Urinary bladder (tissue), 4 donors: ENCODE measurements around the gene CORO1C. TPM values are rescaled to one million over a fixed set of nuclear protein-coding genes. Genes with fewer than 3 reads are reported as not detected.
"Not testable (repeated sequence)": the region's sequence is repeated elsewhere in the genome, so short reads cannot be mapped to it uniquely, and the experiment has no call there.

Experiments used
- DNase-seq: peaks from one replicate; pipeline ENCODE4 v3.0.0-alpha.2; 2015; ENCODE audit errors: extremely low spot score
- H3K27ac ChIP-seq: one replicate; pipeline ENCODE4 v1.5.1; 2013; ENCODE audit warnings: low read depth, mild to moderate bottlenecking, moderate library complexity
- H3K36me3 ChIP-seq: one replicate; pipeline ENCODE4 v1.6.1; 2013; ENCODE audit warnings: mild to moderate bottlenecking, moderate library complexity; ENCODE audit not compliant: insufficient read depth
- H3K4me1 ChIP-seq: one replicate; pipeline ENCODE4 v1.6.1; 2013; ENCODE audit warnings: mild to moderate bottlenecking, moderate library complexity; ENCODE audit not compliant: insufficient read depth
- H3K4me3 ChIP-seq: one replicate; pipeline ENCODE4 v1.5.1; 2013; ENCODE audit warnings: low read depth, low read length
- WGBS: extraction: QIAGEN DNeasy Blood & Tissue Kit; methylation state at CpG from one replicate; pipeline ENCODE4 v1.1.7; 2013; 5-methylcytosine and 5-hydroxymethylcytosine counted together
- polyA plus RNA-seq: library from polyadenylated mRNA; stranded (reverse); fragments of 200-250 nt; gene quantifications from one replicate; pipeline ENCODE4 v1.2.3, GENCODE V29; 2013
- total RNA-seq: library from RNA; depleted of rRNA; stranded (reverse); fragments of >200 nt; gene quantifications from one replicate; pipeline ENCODE4 v1.2.3, GENCODE V29; 2014
- donor health status: healthy with polysubstance abuse.
- donor health status: healthy.

The CORO1C gene
- total and polyA plus RNA-seq, 2 donors = 149 to 213 TPM

- not testable (repeated sequence) for DNase-seq, H3K36me3 ChIP-seq, H3K4me1 ChIP-seq, H3K27ac ChIP-seq, H3K4me3 ChIP-seq
- WGBS = 91% methylated on average over 4 of the region's 4 CpGs
These were observed 73.2 kb downstream of the CORO1C start for GRCh38 chr12:108658115-108658514.

GRCh38 chr12:108657130-108657745 lies 74.1 kb downstream of the CORO1C start:
- DNase-seq = no peak
- H3K4me1 ChIP-seq = no peaks in the 10 kb centered on the region
- 95% methylated on average over 10 of the region's 10 CpGs for WGBS
- H3K4me3 ChIP-seq = no peak overlapping the region
- no peak overlapping the region for H3K27ac ChIP-seq
- peaks cover 1% of the 10 kb centered on the region for H3K36me3 ChIP-seq

GRCh38 chr12:108656247-108656646 lies 75.1 kb downstream of the CORO1C start:
- H3K36me3 ChIP-seq, H3K4me3 ChIP-seq, H3K4me1 ChIP-seq, H3K27ac ChIP-seq, DNase-seq: not testable (repeated sequence)
- 84% methylated on average over 24 of the region's 24 CpGs for WGBS

- H3K4me3 ChIP-seq, H3K4me1 ChIP-seq, H3K36me3 ChIP-seq, H3K27ac ChIP-seq, DNase-seq: not testable (repeated sequence)
- WGBS = 95% methylated on average over 19 of the region's 28 CpGs
These were observed 75.5 kb downstream of the CORO1C start for GRCh38 chr12:108655812-108656175.

- not testable (repeated sequence) for H3K4me3 ChIP-seq, H3K36me3 ChIP-seq, H3K4me1 ChIP-seq, DNase-seq, H3K27ac ChIP-seq
- 80% methylated on average over 9 of the region's 9 CpGs for WGBS
These were observed 76.7 kb downstream of the CORO1C start for GRCh38 chr12:108654622-108655021.

- H3K27ac ChIP-seq = no peak overlapping the region
- H3K36me3 ChIP-seq = peaks cover 1% of the 10 kb centered on the region
These were observed 77.4 kb downstream of the CORO1C start for GRCh38 chr12:108653922-108654321.

GRCh38 chr12:108653082-108653516 lies 78.2 kb downstream of the CORO1C start:
- Histone ChIP-seq H3K4me3 (no peak overlapping the region), H3K4me1 (no peaks in the 10 kb centered on the region), H3K36me3 (peaks cover 1% of the 10 kb centered on the region), H3K27ac (no peak overlapping the region)
- DNase-seq = no peak

More at GRCh38 chr12:108653922-108654321, 77.4 kb downstream of the CORO1C start:
- WGBS = 72% methylated on average over 3 of the region's 3 CpGs
- Histone ChIP-seq H3K4me3 (no peak overlapping the region), H3K4me1 (no peaks in the 10 kb centered on the region)
- DNase-seq = no peak

- peaks cover 1% of the 10 kb centered on the region for H3K36me3 ChIP-seq
These were observed 81.2 kb downstream of the CORO1C start for GRCh38 chr12:108650083-108650482.

GRCh38 chr12:108649669-108650068 lies 81.6 kb downstream of the CORO1C start:
- DNase-seq = no peak
- Histone ChIP-seq H3K4me1 (no peaks in the 10 kb centered on the region), H3K4me3 (no peak overlapping the region), H3K27ac (no peak overlapping the region), H3K36me3 (peaks cover 1% of the 10 kb centered on the region)
- WGBS = 29% methylated on average over 4 of the region's 4 CpGs

More at GRCh38 chr12:108650083-108650482, 81.2 kb downstream of the CORO1C start:
- Histone ChIP-seq H3K4me3 (no peak overlapping the region), H3K4me1 (no peaks in the 10 kb centered on the region), H3K27ac (no peak overlapping the region)
- WGBS = 70% methylated on average over 2 of the region's 2 CpGs
- no peak for DNase-seq

GRCh38 chr12:108649126-108649525 lies 82.2 kb downstream of the CORO1C start:
- Histone ChIP-seq H3K4me1 (no peaks in the 10 kb centered on the region), H3K4me3 (no peak overlapping the region), H3K36me3 (peaks cover 1% of the 10 kb centered on the region), H3K27ac (no peak overlapping the region)
- no peak for DNase-seq
- 83% methylated on average over 6 of the region's 6 CpGs for WGBS

- Histone ChIP-seq H3K36me3 (peaks cover 1% of the 10 kb centered on the region), H3K4me1 (no peaks in the 10 kb centered on the region), H3K4me3 (no peak overlapping the region), H3K27ac (no peak overlapping the region)
- no peak for DNase-seq
- WGBS = 91% methylated on average over 9 of the region's 9 CpGs
These were observed 82.9 kb downstream of the CORO1C start for GRCh38 chr12:108648371-108648770.

GRCh38 chr12:108647585-108648287 lies 83.6 kb downstream of the CORO1C start:
- H3K36me3 ChIP-seq = peaks cover 1% of the 10 kb centered on the region
- no peak for DNase-seq
- H3K4me1 ChIP-seq = no peaks in the 10 kb centered on the region
- H3K4me3 ChIP-seq = no peak overlapping the region
- 72% methylated on average over 11 of the region's 11 CpGs for WGBS
- H3K27ac ChIP-seq = no peak overlapping the region

GRCh38 chr12:108646600-108647579 lies 84.4 kb downstream of the CORO1C start:
- Histone ChIP-seq H3K36me3 (no peaks in the 10 kb centered on the region), H3K4me1 (no peaks in the 10 kb centered on the region), H3K4me3 (no peak overlapping the region), H3K27ac (no peak overlapping the region)
- 47% methylated on average over 10 of the region's 10 CpGs for WGBS
- DNase-seq = no peak
